ENCODE data around the gene HS3ST4. TPM values are rescaled to one million over a fixed set of nuclear protein-coding genes. Genes with fewer than 3 reads are reported as not detected.

HS3ST4 gene
- total RNA-seq, 2 donors from 2014 or later: not detected

DNA sequence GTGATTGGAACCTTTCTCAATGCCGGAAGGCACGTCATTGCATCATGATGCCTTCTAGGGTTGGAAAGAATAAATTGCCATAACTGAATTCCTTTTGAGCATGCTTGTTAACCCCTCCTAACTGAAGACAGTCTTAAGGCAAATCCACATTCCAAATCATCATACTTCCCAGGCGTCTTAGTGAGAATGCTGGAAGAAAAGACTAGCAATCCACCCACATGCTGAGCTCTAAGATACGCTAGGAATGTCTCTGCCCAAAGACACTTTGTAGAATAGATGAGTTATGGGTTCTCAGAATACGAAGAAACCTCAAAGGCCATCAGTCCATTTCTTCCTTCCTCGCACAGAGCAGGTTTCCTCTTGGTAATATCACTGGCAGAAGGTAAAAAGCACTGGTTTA lies 486.5 kb downstream of the HS3ST4 start:
- no peaks in the 10 kb centered on the region for H3K9me3 ChIP-seq
- no peaks in the 10 kb centered on the region for H3K27me3 ChIP-seq (replicated peaks; ENCODE audit: insufficient read depth)
- ATAC-seq (ENCODE audit: insufficient number of reproducible peaks, low FRiP score, low read depth) (no peak), DNase-seq (ENCODE audit: low spot score) (no peak)
- H3K4me3 ChIP-seq: no peak overlapping the region
- no peak overlapping the region for H3K27ac ChIP-seq
- H3K4me1 ChIP-seq (ENCODE audit: control insufficient read depth in 1 of 2, low read depth in 2 of 2): no peaks in the 10 kb centered on the region
- TF ChIP-seq, protein P1, sequence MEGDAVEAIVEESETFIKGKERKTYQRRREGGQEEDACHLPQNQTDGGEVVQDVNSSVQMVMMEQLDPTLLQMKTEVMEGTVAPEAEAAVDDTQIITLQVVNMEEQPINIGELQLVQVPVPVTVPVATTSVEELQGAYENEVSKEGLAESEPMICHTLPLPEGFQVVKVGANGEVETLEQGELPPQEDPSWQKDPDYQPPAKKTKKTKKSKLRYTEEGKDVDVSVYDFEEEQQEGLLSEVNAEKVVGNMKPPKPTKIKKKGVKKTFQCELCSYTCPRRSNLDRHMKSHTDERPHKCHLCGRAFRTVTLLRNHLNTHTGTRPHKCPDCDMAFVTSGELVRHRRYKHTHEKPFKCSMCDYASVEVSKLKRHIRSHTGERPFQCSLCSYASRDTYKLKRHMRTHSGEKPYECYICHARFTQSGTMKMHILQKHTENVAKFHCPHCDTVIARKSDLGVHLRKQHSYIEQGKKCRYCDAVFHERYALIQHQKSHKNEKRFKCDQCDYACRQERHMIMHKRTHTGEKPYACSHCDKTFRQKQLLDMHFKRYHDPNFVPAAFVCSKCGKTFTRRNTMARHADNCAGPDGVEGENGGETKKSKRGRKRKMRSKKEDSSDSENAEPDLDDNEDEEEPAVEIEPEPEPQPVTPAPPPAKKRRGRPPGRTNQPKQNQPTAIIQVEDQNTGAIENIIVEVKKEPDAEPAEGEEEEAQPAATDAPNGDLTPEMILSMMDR (IDR thresholded peaks at IDR 0.05): no peak
- H3K36me3 ChIP-seq: no peaks in the 10 kb centered on the region

DNA sequence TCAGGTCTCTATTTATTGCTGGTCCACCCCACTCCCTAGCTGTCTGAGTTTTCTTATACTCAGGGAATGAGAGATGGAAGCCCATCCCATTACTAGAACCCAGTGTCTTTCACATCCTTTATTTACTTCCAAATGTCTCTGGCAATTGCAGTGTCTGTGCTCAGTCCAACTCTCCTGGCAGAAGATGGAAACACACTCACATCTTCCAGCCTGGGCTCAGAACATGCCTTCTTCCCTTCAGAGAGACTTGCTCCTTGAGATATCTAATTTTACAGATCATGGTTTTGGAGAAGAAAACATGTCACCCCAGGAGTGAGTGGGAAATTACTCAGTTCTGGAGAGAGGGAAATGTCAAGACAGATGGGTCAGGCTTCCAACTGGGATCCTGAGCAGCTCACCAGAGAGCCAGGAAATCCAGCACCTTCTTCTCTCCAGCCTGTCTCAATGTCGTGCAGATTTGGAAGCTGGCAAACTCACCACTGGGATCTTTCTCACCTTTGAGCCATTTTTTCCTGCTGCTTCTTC lies 494.4 kb downstream of the HS3ST4 start:
- ATAC-seq (ENCODE audit: insufficient number of reproducible peaks, low FRiP score, low read depth) (no peak), DNase-seq (ENCODE audit: low spot score) (no peak)
- H3K9me3 ChIP-seq: no peaks in the 10 kb centered on the region
- no peaks in the 10 kb centered on the region for H3K4me1 ChIP-seq (ENCODE audit: control insufficient read depth in 1 of 2, low read depth in 2 of 2)
- H3K4me3 ChIP-seq: no peak overlapping the region
- H3K27ac ChIP-seq: no peak overlapping the region
- TF ChIP-seq, protein P1 (IDR thresholded peaks at IDR 0.05): no peak
- no peaks in the 10 kb centered on the region for H3K27me3 ChIP-seq (replicated peaks; ENCODE audit: insufficient read depth)
- H3K36me3 ChIP-seq: no peaks in the 10 kb centered on the region

All from thoracic aorta (tissue), 2 donors.